ENCODE measurements around the gene CDCP1. TPM values are rescaled to one million over a fixed set of nuclear protein-coding genes. Genes with fewer than 3 reads are reported as not detected.

CDCP1 gene
- total and polyA plus RNA-seq, 2 experiments from 2014 or later, result 5.4 to 8.8 TPM

GRCh38 chr3:45140141-45140769, 5.9 kb downstream of the CDCP1 start:
- Histone ChIP-seq H3K9me3 (ENCODE audit: low read depth) (no peaks in the 10 kb centered on the region), H3K4me2 (ENCODE audit: unreplicated experiment) (peak overlapping the region; percentile 40), H3K79me2 (ENCODE audit: insufficient read depth) (peaks cover 58% of the 10 kb centered on the region), H3F3A (ENCODE audit: insufficient read depth) (peaks cover 50% of the 10 kb centered on the region), H3K27me3 (replicated peaks; ENCODE audit: insufficient read depth) (no peaks in the 10 kb centered on the region), H3K27ac (peak overlapping the region; percentile 89), H3K9me2 (ENCODE audit: insufficient read depth) (no peaks in the 10 kb centered on the region), H2AFZ (peak overlapping the region; percentile 63), H3K4me3 (no peak overlapping the region), H3K9ac (peak overlapping the region; percentile 57), H3K36me3 (ENCODE audit: low read depth) (no peaks in the 10 kb centered on the region), H4K20me1 (ENCODE audit: insufficient read depth) (no peaks in the 10 kb centered on the region), H3K4me1 (ENCODE audit: insufficient read depth) (peaks cover 56% of the 10 kb centered on the region)
- in situ Hi-C loops (cut with MboI), result no loop called here
- TF ChIP-seq EZH2phosphoT487 (IDR thresholded peaks at IDR 0.05; ENCODE audit: insufficient read depth, low read depth) (no peak), EZH2 (IDR thresholded peaks at IDR 0.05; ENCODE audit: insufficient read depth, poor library complexity, severe bottlenecking) (no peak)
- 21 to 24% methylated on average over 8 of the region's 8 CpGs for WGBS, 2 experiments (ENCODE audit: low coverage in 1 of 2, low lambda C conversion rate in 2 of 2, missing lambda C conversion rate in 2 of 2)
- DNase-seq, result peak; percentile 93

DNA sequence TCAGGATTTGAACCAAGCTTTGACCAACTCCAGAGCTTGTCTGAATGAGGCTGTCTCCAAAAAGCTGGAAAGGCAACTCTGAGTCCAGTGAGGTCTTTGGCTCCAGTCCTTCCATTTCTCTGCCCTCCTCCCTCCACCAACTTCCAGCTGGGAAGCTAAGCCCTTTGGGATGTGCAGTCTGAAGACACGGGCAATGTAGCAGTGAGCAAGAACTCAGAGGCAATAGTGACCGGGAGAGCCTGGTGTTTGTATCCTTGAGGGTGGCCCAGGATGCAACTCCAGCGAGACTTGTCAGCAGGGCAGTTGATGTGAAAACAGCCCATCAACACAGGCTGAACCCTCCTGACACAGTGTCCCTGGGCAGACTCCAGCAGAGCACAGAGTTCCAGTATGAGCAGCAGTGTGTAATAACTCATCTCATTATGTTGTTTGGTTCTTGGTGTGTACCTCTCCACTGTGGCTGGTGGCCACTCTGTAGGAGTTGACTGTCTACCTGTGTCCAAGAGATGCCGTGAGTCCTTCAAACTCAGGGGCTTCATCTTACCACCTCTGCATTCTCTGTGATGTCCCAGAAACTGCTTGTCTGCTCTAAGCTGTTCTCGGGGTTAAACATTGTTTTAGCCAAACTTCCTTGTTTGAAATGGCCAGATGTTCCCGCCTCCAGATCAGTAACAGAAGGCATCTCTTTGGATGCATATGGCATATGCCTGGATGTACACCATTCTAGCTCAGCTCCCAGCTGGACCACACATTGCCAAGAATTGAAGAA, 6.6 kb downstream of the CDCP1 start:
- Histone ChIP-seq H3K9me2 (ENCODE audit: insufficient read depth) (no peaks in the 10 kb centered on the region), H3K36me3 (ENCODE audit: low read depth) (no peaks in the 10 kb centered on the region), H3K27me3 (replicated peaks; ENCODE audit: insufficient read depth) (no peaks in the 10 kb centered on the region), H3F3A (ENCODE audit: insufficient read depth) (peaks cover 57% of the 10 kb centered on the region), H3K27ac (peak overlapping the region; percentile 89), H3K4me2 (ENCODE audit: unreplicated experiment) (peak overlapping the region; percentile 40), H4K20me1 (ENCODE audit: insufficient read depth) (no peaks in the 10 kb centered on the region), H3K9me3 (ENCODE audit: low read depth) (no peaks in the 10 kb centered on the region), H2AFZ (peak overlapping the region; percentile 63), H3K79me2 (ENCODE audit: insufficient read depth) (peaks cover 52% of the 10 kb centered on the region), H3K4me3 (no peak overlapping the region), H3K4me1 (ENCODE audit: insufficient read depth) (peaks cover 60% of the 10 kb centered on the region), H3K9ac (peak overlapping the region; percentile 57)
- TF ChIP-seq EZH2phosphoT487 (IDR thresholded peaks at IDR 0.05; ENCODE audit: insufficient read depth, low read depth) (no peak), EZH2 (IDR thresholded peaks at IDR 0.05; ENCODE audit: insufficient read depth, poor library complexity, severe bottlenecking) (no peak)
- in situ Hi-C loops (cut with MboI), result no loop called here
- 5 to 9% methylated on average over 6 of the region's 6 CpGs for WGBS, 2 experiments (ENCODE audit: low coverage in 1 of 2, low lambda C conversion rate in 2 of 2, missing lambda C conversion rate in 2 of 2)
- DNase-seq, result peak; percentile 48

- Histone ChIP-seq H3K9me2 (ENCODE audit: insufficient read depth) (no peaks in the 10 kb centered on the region), H3K4me3 (no peak overlapping the region), H2AFZ (no peak overlapping the region), H3F3A (ENCODE audit: insufficient read depth) (peaks cover 61% of the 10 kb centered on the region), H3K4me1 (ENCODE audit: insufficient read depth) (peaks cover 63% of the 10 kb centered on the region), H3K36me3 (ENCODE audit: low read depth) (no peaks in the 10 kb centered on the region), H3K9ac (no peak overlapping the region), H3K9me3 (ENCODE audit: low read depth) (no peaks in the 10 kb centered on the region), H3K4me2 (ENCODE audit: unreplicated experiment) (no peak overlapping the region), H4K20me1 (ENCODE audit: insufficient read depth) (no peaks in the 10 kb centered on the region), H3K27me3 (replicated peaks; ENCODE audit: insufficient read depth) (no peaks in the 10 kb centered on the region), H3K79me2 (ENCODE audit: insufficient read depth) (peaks cover 34% of the 10 kb centered on the region), H3K27ac (peak overlapping the region; percentile 89)
- peak; percentile 61 for DNase-seq
- TF ChIP-seq EZH2phosphoT487 (IDR thresholded peaks at IDR 0.05; ENCODE audit: insufficient read depth, low read depth) (no peak), EZH2 (IDR thresholded peaks at IDR 0.05; ENCODE audit: insufficient read depth, poor library complexity, severe bottlenecking) (no peak)
- WGBS, 2 experiments (ENCODE audit: low coverage in 1 of 2, low lambda C conversion rate in 2 of 2, missing lambda C conversion rate in 2 of 2), result 79 to 81% methylated on average over 5 of the region's 5 CpGs
- in situ Hi-C loops (cut with MboI), result no loop called here
Observed at GRCh38 chr3:45137656-45138181, 8.5 kb downstream of the CDCP1 start.

- TF ChIP-seq EZH2phosphoT487 (IDR thresholded peaks at IDR 0.05; ENCODE audit: insufficient read depth, low read depth) (no peak), EZH2 (IDR thresholded peaks at IDR 0.05; ENCODE audit: insufficient read depth, poor library complexity, severe bottlenecking) (no peak)
- peaks cover 61% of the 10 kb centered on the region for H3K4me1 ChIP-seq (ENCODE audit: insufficient read depth)
- in situ Hi-C loops (cut with MboI), result no loop called here
- H3K4me2 ChIP-seq (ENCODE audit: unreplicated experiment), result peak overlapping the region; percentile 16
- peak overlapping the region; percentile 83; the same call in 1 of the 2 replicates for H3K27ac ChIP-seq
- H2AFZ ChIP-seq, result peak overlapping the region; percentile 17
- no peaks in the 10 kb centered on the region for H3K9me2 ChIP-seq (ENCODE audit: insufficient read depth)
- no peaks in the 10 kb centered on the region for H3K27me3 ChIP-seq (replicated peaks; ENCODE audit: insufficient read depth)
- no peak overlapping the region for H3K4me3 ChIP-seq
- peaks cover 64% of the 10 kb centered on the region for H3F3A ChIP-seq (ENCODE audit: insufficient read depth)
- H3K79me2 ChIP-seq (ENCODE audit: insufficient read depth), result peaks cover 16% of the 10 kb centered on the region
- no peak for DNase-seq
- H3K9ac ChIP-seq, result no peak overlapping the region
- no peaks in the 10 kb centered on the region for H4K20me1 ChIP-seq (ENCODE audit: insufficient read depth)
- H3K36me3 ChIP-seq (ENCODE audit: low read depth), result no peaks in the 10 kb centered on the region
- 97 to 100% methylated on average over 1 of the region's 1 CpG for WGBS, 2 experiments (ENCODE audit: low coverage in 1 of 2, low lambda C conversion rate in 2 of 2, missing lambda C conversion rate in 2 of 2)
- H3K9me3 ChIP-seq (ENCODE audit: low read depth), result no peaks in the 10 kb centered on the region
Observed at GRCh38 chr3:45135959-45136358, 10.2 kb downstream of the CDCP1 start.

All from GM23248 (cell line).